ENCODE data around the gene INTS15. TPM values are rescaled to one million over a fixed set of nuclear protein-coding genes. Genes with fewer than 3 reads are reported as not detected.

Gene INTS15
- total RNA-seq, 1 experiment from 2014 or later, result 29.6 TPM

DNA sequence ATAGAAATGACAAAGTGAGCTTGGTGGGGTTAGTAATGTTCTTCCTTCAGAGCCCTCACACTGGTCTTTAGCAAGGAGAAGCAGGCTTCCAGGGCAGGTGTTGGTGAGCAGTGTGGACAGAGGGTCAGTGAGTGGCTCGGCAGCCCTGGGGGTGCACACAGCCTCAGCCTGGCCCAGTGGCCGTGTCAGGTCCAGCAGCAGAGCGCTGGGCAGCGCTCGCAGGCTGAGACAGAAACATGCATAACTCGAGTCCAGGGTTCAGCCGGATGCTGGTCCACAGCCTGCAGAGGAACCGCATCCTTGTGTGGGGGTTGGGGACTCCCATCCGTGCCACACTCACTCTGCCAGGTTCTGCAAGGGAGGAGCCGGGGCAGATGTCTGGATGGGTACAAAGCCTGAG is 14.6 kb downstream of the INTS15 start:
- Histone ChIP-seq H3K4me1 (no peaks in the 10 kb centered on the region), H3K4me3 (ENCODE audit: low read depth, low read length) (no peak overlapping the region), H3K27me3 (replicated peaks; ENCODE audit: control insufficient read depth, insufficient read depth, low read length) (no peaks in the 10 kb centered on the region), H3K36me3 (ENCODE audit: control insufficient read depth, insufficient read depth, low read length) (peaks cover 3% of the 10 kb centered on the region; the same call in 1 of the 2 replicates), H3K9me3 (no peaks in the 10 kb centered on the region)
- Mint-ChIP-seq H3K36me3 (ENCODE audit: insufficient read depth, unreplicated experiment) (peaks cover 46% of the 10 kb centered on the region), H3K4me3 (ENCODE audit: unreplicated experiment) (no peak overlapping the region), H3K27me3 (ENCODE audit: insufficient read depth, unreplicated experiment) (no peaks in the 10 kb centered on the region), H3K9me3 (ENCODE audit: unreplicated experiment) (no peaks in the 10 kb centered on the region), H3K27ac (ENCODE audit: unreplicated experiment) (no peak overlapping the region), H3K4me1 (ENCODE audit: low read depth, unreplicated experiment) (no peaks in the 10 kb centered on the region)
- TF ChIP-seq, protein P1, sequence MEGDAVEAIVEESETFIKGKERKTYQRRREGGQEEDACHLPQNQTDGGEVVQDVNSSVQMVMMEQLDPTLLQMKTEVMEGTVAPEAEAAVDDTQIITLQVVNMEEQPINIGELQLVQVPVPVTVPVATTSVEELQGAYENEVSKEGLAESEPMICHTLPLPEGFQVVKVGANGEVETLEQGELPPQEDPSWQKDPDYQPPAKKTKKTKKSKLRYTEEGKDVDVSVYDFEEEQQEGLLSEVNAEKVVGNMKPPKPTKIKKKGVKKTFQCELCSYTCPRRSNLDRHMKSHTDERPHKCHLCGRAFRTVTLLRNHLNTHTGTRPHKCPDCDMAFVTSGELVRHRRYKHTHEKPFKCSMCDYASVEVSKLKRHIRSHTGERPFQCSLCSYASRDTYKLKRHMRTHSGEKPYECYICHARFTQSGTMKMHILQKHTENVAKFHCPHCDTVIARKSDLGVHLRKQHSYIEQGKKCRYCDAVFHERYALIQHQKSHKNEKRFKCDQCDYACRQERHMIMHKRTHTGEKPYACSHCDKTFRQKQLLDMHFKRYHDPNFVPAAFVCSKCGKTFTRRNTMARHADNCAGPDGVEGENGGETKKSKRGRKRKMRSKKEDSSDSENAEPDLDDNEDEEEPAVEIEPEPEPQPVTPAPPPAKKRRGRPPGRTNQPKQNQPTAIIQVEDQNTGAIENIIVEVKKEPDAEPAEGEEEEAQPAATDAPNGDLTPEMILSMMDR (IDR thresholded peaks at IDR 0.05; ENCODE audit: insufficient read depth in 1 of 2, low read depth in 1 of 2, low read length in 1 of 2, severe bottlenecking in 1 of 2, unreplicated experiment in 1 of 2), result no peak
- BruUV-seq (replicated peaks), result no TSS peak
- intact Hi-C loops (cut with micrococcal nuclease; ENCODE audit: unreplicated experiment), result no loop called here
- DNase-seq, result no peak
- ChIA-PET POLR2A (no interaction called here), CTCF (no interaction called here)

GRCh38 chr7:6606866-6607583 is 17.2 kb downstream of the INTS15 start:
- Mint-ChIP-seq H3K36me3 (ENCODE audit: insufficient read depth, unreplicated experiment) (peaks cover 45% of the 10 kb centered on the region), H3K27ac (ENCODE audit: unreplicated experiment) (no peak overlapping the region), H3K9me3 (ENCODE audit: unreplicated experiment) (no peaks in the 10 kb centered on the region), H3K27me3 (ENCODE audit: insufficient read depth, unreplicated experiment) (no peaks in the 10 kb centered on the region), H3K4me3 (ENCODE audit: unreplicated experiment) (no peak overlapping the region), H3K4me1 (ENCODE audit: low read depth, unreplicated experiment) (no peaks in the 10 kb centered on the region)
- POLR2A ChIA-PET, result no interaction called here
- TF ChIP-seq, protein P1 (IDR thresholded peaks at IDR 0.05; ENCODE audit: insufficient read depth in 1 of 2, low read depth in 1 of 2, low read length in 1 of 2, severe bottlenecking in 1 of 2, unreplicated experiment in 1 of 2), result no peak
- no peaks in the 10 kb centered on the region for H3K4me1 ChIP-seq
- no peaks in the 10 kb centered on the region for H3K9me3 ChIP-seq
- peaks cover 3% of the 10 kb centered on the region; the same call in 1 of the 2 replicates for H3K36me3 ChIP-seq (ENCODE audit: control insufficient read depth, insufficient read depth, low read length)
- intact Hi-C loops (cut with micrococcal nuclease; ENCODE audit: unreplicated experiment), result no loop called here
- no TSS peak for BruUV-seq (replicated peaks)
- no peak for DNase-seq
- no peak overlapping the region for H3K4me3 ChIP-seq (ENCODE audit: low read depth, low read length)
- CTCF ChIA-PET, result no interaction called here
- H3K27me3 ChIP-seq (replicated peaks; ENCODE audit: control insufficient read depth, insufficient read depth, low read length), result no peaks in the 10 kb centered on the region

- H3K4me1 ChIP-seq, result no peaks in the 10 kb centered on the region
- no peaks in the 10 kb centered on the region for H3K9me3 ChIP-seq
- no peaks in the 10 kb centered on the region for H3K27me3 Mint-ChIP-seq (ENCODE audit: insufficient read depth, unreplicated experiment)
- CTCF ChIA-PET, result no interaction called here
- H3K4me3 Mint-ChIP-seq (ENCODE audit: unreplicated experiment), result no peak overlapping the region
- H3K27ac Mint-ChIP-seq (ENCODE audit: unreplicated experiment), result no peak overlapping the region
- TF ChIP-seq, protein P1 (IDR thresholded peaks at IDR 0.05; ENCODE audit: insufficient read depth in 1 of 2, low read depth in 1 of 2, low read length in 1 of 2, severe bottlenecking in 1 of 2, unreplicated experiment in 1 of 2), result no peak
- no peak overlapping the region for H3K4me3 ChIP-seq (ENCODE audit: low read depth, low read length)
- H3K27me3 ChIP-seq (replicated peaks; ENCODE audit: control insufficient read depth, insufficient read depth, low read length), result no peaks in the 10 kb centered on the region
- no peaks in the 10 kb centered on the region; the same call in 1 of the 2 replicates for H3K36me3 ChIP-seq (ENCODE audit: control insufficient read depth, insufficient read depth, low read length)
- H3K4me1 Mint-ChIP-seq (ENCODE audit: low read depth, unreplicated experiment), result no peaks in the 10 kb centered on the region
- BruUV-seq (replicated peaks), result no TSS peak
- intact Hi-C loops (cut with micrococcal nuclease; ENCODE audit: unreplicated experiment), result no loop called here
- DNase-seq, result no peak
- peaks cover 38% of the 10 kb centered on the region for H3K36me3 Mint-ChIP-seq (ENCODE audit: insufficient read depth, unreplicated experiment)
- H3K9me3 Mint-ChIP-seq (ENCODE audit: unreplicated experiment), result no peaks in the 10 kb centered on the region
- POLR2A ChIA-PET, result no interaction called here
Measured at GRCh38 chr7:6607651-6608051, 17.8 kb downstream of the INTS15 start.

Data from Caco-2 (cell line).